RPMI7951 (cell line): ENCODE measurements around the gene LGALS4. TPM values are rescaled to one million over a fixed set of nuclear protein-coding genes. Genes with fewer than 3 reads are reported as not detected.
"Not testable (repeated sequence)": the region's sequence is repeated elsewhere in the genome, so short reads cannot be mapped to it uniquely, and the experiment has no call there.

Source experiments
- DNase-seq: peaks from one replicate; pipeline ENCODE4 v3.0.0-alpha.2; 2012; ENCODE audit warnings: low read depth
- total RNA-seq: library from RNA; depleted of rRNA; stranded (reverse); fragments of >200 nt; shearing (Covaris generic); gene quantifications from 2 replicates; pipeline ENCODE4 v1.2.3, GENCODE V29; 2014

The LGALS4 gene
- total RNA-seq, 1 experiment from 2014 or later, result not detected

DNA sequence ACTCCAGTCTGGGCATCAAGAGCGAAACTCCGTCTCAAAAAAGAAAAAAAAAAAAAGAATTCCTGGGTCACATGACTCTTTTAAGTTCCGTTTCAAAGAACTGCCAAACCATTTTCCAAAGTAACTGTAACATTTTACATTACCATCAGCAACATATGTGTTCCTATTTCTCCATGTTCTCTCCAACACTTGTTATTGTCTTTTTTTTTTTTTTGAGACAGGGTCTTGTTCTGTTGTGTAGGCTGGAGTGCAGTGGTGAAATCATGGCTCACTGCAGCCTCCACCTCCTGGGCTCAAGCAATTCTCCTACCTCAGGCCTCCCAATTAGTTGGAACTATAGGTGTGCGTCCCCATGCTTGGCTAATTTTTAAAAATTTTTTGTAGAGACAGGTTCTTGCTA, 17.2 kb downstream of the LGALS4 start:
- DNase-seq, result no peak

DNA sequence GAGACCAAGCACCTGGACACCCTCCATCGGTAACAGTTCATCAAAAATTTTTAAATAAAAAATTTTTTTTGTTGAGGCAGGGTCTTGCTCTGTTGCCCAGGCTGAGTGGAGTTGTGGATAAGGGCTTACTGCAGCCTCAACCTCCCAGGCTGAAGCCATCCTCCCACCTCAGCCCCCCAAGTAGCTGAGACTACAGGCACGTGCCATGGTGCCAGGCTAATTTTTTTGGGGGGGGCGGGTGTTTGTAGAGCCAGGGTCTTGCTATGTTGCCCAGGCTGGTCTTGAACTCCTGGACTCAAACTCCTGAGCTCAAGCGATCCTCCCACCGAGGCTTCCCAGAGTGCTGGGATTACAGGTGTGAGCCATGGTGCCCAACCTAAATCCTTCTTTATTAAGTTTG, 19.1 kb downstream of the LGALS4 start:
- no peak for DNase-seq

DNA sequence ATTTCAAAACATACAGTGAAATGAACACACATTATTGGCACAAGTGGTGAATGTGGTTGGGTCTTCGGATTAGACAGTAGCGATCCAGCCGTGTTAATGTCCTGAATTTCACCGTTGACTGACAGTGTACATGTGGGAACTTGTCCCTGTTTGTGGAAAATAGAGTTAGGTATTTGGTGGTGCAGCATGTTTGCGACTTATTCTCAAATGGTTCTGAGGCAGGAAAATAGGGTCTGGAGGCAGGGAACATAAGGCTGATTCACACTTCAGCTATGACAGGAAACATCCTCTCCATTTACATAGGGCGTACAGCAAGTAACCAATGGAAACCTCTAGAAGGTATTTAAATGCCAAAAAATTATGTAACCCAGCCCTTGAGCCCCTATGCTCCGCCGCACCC, 19.6 kb downstream of the LGALS4 start:
- no peak for DNase-seq

DNA sequence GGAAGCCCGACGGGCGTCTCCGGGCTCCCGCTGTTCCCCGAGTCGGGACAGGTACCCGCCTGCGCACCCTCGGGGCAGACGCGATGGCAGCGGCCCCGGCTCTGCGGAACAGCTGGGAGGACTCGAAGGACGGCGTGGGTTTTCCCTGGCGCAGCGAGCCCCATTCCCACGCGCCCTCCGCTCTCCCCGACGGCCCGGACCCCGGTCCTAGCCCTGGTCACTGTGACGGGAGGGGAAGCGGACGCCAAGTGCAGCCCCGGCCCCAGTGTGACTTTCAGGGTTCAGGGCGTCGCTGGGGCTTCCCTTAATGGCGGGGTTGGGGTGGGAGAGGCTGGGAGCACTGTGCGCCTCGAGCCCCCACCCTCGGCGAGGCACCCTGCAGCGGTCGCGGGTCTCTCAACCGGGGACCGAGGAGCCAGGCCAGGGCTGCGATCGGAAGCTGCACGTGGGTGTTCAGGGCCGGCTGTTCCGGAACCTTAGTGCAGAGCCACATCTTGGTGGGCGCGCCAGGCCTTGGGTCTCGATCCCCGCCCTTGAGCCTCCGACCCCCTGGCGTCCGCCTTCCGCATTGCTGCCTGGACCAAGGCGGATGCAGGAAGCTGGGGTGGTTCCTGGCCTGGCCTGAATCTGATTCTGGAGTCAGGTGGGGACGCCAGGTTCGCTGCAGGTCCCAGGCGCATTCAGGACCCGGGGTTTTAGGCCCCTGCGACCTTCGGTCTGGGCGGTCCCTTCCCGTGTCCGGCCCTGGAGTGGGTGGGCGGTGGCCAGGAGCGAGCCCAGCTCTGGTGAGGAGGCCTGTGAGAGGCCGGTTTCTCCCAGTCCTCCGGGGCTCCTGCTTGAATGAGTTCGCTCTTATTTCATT, 20.3 kb downstream of the LGALS4 start:
- DNase-seq, result no peak

DNA sequence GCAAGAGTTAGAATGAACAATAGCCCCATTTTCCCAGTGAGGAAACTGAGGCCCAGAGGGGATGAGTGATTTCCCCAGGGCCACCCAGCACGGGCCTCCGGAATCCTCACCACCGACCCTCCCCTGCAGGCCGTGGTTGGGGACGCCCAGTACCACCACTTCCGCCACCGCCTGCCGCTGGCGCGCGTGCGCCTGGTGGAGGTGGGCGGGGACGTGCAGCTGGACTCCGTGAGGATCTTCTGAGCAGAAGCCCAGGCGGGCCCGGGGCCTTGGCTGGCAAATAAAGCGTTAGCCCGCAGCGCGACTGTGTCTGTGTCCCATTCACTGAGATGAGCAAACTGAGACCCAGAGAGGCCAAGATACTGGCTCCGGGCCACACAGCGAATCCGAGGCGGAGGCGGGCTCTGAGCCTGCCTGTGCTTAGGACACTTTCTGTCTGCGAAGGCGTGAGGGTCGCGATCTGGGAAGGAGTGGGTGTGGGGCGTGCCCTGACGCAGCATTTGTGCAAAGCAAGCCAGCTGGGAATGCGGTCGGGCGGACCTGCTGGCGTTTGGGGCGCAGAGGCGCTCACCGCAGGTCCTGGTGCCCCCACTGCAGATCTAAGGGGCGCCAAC, 21.2 kb downstream of the LGALS4 start:
- not testable (repeated sequence) for DNase-seq

DNA sequence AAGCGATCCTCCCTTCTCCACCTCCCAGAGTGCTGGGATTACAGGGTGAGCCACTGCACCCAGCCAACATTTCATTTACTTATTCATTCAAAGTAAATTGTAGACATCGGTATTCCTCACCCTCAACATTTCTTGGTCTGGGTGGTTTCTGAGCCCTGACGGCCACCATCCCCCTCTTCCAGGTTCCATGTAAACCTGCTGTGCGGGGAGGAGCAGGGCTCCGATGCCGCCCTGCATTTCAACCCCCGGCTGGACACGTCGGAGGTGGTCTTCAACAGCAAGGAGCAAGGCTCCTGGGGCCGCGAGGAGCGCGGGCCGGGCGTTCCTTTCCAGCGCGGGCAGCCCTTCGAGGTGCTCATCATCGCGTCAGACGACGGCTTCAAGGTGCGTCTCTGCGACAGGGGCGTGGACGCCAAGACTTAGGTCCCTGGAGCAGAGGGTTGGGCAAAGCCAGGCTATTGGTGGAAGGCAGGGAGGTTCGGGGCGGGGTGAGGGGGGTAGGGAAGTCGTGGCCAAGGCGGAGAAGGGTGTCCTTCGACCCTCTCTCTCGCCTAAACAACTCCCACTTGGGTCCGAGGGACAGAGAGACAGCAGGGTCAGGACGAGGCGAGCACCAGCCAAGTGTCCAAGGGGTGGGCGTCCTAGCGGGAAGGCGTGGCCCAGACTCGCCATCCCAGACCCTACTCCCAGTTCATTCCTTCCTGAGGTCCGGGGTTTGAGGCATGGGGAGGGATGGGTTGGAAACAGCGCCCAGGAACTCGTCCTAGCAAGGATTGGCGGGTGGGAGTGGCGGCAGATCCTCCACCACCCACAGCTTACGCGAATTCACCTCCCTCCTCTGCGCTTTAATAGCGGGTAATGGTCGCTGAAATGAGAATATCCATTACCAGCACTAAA, 22.0 kb downstream of the LGALS4 start:
- DNase-seq, result not testable (repeated sequence)

DNA sequence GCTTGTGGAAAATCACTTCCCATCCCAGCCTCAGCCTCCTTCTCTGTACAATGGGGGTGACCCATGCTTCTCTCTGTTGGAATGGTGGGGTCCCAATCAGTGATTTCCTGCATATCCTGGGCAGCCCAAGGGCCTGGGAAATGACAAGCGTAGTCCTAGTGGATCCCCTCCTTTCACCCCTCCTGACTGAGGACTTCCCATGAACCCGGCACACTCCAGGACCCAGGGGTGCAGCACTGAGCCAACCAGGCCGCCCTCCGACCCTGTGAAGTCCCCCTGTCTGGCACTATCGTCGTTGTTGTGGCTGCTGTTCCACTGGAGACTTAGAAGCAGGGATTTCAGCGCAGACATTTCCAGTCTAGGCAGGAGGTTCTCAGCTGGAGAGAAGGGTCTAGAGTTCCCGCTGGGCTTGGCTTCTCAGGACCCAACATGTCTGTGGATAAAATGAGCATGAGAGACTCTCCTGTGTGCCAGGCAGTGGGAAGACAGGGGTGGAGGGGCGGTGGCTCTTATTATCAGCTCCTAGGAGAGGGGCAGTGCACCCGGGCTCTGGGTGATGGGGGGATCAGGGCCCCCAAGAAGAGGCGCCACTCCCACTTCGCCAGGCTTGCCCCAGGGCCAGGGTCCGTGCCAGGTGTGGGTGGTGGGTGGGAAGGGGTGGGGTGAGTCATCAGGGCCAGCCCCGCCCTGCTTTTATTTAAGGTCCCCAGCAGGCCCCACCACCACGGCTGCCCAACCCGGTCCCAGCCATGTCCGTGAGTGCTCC, 24.1 kb downstream of the LGALS4 start, which contains the start of gene LGALS7B:
Gene LGALS7B (plus strand): TSS at position 723 of the 766 bp plus-strand sequence. CDS start 27 bp downstream, at position 750.
- DNase-seq, result no peak

DNA sequence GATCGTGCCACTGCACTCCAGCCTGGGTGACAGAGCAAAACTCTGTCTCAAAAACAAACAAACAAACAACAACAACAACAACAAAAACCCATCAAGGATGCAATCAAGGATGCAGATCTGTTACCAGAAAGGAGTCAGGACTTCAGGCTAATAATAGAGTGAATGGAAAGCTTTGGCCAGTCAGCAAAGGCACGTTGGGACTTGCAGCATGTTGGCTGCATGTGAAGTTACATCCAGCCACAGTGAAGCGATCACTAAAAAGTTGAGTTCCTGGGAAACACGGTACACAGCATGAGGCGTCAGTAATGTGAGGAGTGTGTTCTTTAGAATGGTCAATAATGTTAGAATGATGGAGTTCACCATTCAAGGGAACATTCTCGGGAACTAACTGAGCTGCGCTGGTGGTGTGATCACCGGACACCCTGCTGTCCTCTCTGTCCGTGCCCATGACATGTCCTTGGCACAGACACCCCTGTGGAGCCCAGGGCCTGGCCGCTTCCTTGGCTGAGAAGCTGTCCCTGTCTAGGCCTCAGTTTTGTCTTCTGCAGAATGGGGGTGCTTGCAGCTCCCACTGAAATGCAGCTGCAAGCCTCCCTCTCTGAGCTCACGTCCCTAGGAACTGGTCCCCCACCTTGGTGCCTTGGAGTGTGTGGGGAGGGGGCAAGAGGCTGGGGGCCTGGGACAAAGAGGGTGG, 26.0 kb downstream of the LGALS4 start:
- DNase-seq, result no peak

DNA sequence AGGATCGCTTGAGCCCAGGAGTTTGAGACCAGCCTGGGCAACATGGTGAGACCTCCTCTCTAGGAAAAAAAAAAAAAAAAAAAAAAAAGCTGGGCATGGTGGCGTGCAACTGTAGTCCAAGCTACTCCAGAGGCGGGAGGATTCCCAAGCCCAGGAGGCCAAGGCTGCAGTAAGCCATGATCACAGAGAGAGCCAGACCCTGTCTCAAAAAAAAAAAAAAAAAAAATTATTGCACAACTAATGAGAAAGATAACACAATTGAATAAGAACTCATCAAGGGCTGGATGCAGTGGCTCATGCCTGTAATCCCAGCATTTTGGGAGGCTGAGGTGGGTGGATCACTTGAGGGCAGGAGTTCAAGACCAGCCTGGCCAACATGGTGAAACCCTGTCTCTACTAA, 26.7 kb downstream of the LGALS4 start:
- DNase-seq, result not testable (repeated sequence)

DNA sequence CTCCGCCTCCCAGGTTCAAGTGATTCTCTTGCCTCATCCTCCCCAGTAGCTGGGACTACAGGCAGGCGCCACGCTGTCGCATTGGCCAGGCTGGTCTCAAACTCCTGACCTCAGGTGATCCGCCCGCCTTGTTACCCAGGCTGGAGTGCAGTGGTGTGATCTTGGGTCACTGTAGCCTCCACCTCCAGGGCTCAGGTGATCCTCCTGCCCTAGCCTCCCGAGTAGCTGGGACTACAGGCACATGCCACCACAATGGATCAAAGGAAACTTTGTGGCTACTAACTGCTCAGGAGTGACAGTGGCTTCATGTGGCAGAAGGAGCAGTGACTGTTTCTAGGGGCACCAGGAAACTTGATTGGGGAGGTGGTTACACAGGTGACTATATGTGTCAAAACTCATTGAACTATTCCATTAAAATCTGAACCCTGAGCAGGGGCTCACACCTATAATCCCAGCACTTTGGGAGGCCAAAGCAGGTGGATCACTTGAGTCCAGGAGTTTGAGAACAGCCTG, 27.5 kb downstream of the LGALS4 start:
- DNase-seq, result no peak

DNA sequence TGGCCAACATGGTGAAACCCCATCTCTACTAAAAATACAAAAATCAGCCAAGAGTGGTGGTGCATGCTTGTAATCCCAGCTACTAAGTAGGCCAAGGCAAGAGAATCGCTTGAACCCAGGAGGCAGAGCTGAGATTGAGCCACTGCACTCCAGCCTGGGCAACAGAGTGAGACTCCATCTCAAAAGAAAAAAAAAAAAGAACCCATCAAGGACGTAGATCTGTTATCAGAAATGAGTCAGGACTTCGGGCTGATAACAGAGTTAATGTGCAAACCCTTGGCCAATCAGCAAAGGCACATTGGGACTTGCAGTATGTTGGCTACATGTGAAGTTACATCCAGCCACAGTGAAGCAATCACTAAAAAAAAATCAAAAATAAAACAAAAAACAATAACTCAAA, 28.5 kb downstream of the LGALS4 start:
- no peak for DNase-seq

DNA sequence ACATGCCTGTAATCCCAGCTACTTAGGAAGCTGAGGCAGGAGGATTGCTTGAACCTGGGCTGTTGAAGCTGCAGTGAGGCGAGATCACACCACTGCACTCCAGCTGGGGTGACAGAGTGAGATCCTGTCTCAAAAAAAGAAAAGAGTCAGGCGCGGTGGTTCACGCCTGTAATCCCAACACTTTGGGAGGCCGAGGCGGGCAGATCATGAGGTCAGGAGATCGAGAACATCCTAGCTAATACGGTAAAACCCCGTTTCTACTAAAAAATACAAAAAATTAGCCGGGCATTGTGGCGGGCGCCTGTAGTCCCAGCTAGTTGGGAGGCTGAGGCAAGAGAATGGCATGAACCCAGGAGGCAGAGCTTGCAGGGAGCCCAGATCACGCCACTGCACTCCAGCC, 30.5 kb downstream of the LGALS4 start:
- not testable (repeated sequence) for DNase-seq

DNA sequence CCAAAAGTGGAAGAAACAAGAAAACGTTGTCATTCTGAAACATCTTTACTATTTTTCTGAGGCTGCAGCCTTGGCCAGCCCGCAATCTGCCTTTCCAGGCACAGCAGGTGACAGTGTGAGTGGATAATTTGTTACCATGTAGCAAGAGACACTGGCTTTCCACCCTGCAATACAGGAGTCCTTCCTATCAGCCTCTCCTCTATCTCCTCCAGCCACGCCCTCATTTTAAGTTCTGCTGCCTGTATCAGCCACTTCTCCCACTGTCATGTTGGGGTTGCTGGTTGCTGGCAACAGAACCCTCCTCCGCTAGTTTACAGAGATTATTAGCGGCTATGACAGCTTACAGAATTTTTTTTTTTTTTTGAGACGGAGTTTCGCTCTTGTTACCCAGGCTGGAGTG, 31.7 kb downstream of the LGALS4 start:
- DNase-seq, result no peak

DNA sequence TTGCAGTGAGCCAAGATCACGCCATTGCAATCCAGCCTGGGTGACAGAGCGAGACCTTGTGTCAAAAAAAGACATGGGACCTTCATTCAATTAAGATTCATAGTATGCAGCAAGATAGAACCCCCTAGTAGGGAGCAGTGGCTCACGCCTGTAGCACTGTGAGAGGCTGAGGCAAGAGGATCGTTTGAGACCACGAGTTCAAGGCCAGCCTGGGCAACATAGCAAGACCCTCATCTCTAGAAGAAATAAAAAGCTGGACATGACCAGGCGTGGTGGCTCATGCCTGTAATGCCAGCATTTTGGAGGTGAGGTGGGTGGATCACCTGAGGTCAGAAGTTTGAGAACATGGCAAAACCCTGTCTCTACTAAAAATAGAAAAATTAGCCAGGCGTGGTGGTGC, 32.3 kb downstream of the LGALS4 start:
- no peak for DNase-seq

DNA sequence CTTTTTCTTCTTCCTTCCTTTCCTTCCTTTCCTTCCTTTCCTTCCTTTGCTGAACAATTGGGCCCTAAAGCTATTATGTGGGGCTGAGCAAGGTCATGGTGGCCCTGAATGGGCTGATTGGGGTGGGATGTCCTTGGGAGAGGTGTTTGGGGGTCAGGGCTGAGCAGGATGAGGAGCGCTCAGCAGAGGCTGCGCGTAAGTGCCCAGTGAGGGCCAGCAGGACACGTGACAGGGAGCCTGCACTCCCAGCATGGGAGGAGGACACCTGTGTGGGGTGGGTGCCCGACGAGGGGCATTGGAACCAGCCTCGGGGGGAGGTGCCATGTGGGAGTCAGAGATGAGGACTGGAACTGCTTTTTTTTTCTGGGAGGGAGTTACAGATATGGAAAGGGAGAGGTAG, 34.0 kb downstream of the LGALS4 start:
- no peak for DNase-seq

DNA sequence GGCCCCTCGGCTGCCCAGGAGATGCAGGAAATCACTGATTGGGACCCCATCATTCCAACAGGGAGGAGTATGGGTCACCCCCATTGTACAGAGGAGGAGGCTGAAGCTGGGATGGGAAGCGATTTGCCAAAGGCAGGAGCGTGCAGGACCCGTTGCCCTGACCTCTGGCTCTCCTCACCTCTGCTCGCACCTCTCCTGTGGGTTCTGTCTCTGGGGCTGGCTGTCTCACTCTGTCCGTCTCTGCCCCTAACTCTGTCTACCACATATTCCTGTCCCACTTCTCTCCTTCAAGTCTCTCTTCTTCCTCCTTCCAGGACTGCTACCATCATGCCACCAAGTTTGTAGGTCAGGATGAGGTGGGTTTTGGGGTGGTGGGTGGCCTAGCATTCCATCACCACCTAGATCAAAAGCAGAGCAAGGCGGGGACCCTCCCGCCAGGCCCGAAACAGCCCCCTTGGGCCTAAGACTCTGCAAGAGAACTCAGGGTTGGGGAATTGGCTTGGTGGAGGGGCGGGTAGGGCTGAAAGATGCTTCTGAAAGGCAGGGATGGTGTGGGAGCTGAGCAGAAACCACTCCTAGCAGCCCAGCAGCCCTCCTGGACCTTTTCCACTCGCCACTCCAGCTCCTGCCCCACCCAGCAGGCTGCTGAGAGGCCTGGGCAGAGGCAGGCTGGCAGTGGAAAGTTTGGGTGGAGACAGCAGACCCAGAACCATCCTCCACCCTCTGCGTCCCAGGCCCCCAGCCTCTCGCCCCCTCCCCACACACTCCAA, 38.4 kb downstream of the LGALS4 start:
- DNase-seq, result no peak

DNA sequence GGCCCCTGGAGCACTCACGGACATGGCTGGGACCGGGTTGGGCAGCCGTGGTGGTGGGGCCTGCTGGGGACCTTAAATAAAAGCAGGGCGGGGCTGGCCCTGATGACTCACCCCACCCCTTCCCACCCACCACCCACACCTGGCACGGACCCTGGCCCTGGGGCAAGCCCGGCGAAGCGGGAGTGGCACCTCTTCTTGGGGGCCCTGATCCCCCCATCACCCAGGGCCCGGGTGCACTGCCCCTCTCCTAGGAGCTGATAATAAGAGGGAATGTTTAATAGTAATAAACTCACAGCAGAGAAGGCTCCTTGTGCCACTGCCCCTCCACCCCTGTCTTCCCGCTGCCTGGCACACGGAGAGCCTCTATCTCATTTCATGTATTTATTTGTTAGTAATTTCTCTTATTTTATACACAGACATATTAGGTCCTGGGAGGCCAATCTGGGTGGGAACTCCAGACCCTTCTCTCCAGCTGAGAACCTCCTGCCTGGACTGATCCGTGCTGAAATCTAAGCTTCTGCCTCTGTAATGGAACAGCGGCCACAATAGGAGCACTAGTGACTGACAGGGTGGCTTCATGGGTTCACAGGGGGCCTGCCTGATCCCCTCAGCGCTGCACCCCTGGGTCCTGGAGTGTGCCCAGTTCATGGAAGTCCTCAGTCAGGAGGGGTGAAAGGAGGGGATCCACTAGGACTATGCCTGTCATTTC, 39.1 kb downstream of the LGALS4 start, which contains the start of gene LGALS7:
Gene LGALS7 (minus strand): TSS at position 49 of the 709 bp plus-strand sequence. CDS start 25 bp downstream, at position 24.
- DNase-seq, result no peak

DNA sequence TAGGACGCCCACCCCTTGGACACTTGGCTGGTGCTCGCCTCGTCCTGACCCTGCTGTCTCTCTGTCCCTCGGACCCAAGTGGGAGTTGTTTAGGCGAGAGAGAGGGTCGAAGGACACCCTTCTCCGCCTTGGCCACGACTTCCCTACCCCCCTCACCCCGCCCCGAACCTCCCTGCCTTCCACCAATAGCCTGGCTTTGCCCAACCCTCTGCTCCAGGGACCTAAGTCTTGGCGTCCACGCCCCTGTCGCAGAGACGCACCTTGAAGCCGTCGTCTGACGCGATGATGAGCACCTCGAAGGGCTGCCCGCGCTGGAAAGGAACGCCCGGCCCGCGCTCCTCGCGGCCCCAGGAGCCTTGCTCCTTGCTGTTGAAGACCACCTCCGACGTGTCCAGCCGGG, 41.2 kb downstream of the LGALS4 start:
- not testable (repeated sequence) for DNase-seq

DNA sequence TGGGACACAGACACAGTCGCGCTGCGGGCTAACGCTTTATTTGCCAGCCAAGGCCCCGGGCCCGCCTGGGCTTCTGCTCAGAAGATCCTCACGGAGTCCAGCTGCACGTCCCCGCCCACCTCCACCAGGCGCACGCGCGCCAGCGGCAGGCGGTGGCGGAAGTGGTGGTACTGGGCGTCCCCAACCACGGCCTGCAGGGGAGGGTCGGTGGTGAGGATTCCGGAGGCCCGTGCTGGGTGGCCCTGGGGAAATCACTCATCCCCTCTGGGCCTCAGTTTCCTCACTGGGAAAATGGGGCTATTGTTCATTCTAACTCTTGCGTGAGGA, 41.8 kb downstream of the LGALS4 start:
- not testable (repeated sequence) for DNase-seq
